H9 (cell line): Measurements from ENCODE around the gene DGCR2. TPM values are rescaled to one million over a fixed set of nuclear protein-coding genes. Genes with fewer than 3 reads are reported as not detected.

Experiments
- DNase-seq: peaks from one replicate; pipeline ENCODE4 v3.0.0-alpha.2; 2017
- H2AFZ ChIP-seq: one replicate; pipeline ENCODE4 v1.6.1; 2013; ENCODE audit warnings: mild to moderate bottlenecking, low read length, control low read depth, moderate library complexity
- H2AK5ac ChIP-seq: 2 replicates; pipeline ENCODE4 v1.6.1; 2013; ENCODE audit warnings: low read length, control low read depth, mixed read lengths; ENCODE audit not compliant: insufficient read length
- H2BK120ac ChIP-seq: one replicate; pipeline ENCODE4 v1.6.1; 2013; ENCODE audit warnings: low read depth, mild to moderate bottlenecking, low read length, control low read depth, inconsistent platforms; ENCODE audit not compliant: poor library complexity, severe bottlenecking
- H2BK12ac ChIP-seq: 2 replicates; pipeline ENCODE4 v1.6.1; 2013; ENCODE audit warnings: low read length, control low read depth, mixed read lengths, low read depth; ENCODE audit not compliant: insufficient read length
- H2BK15ac ChIP-seq: 2 replicates; pipeline ENCODE4 v1.6.1; 2013; ENCODE audit warnings: low read depth, low read length, control low read depth
- H2BK20ac ChIP-seq: one replicate; pipeline ENCODE4 v1.6.1; 2013; ENCODE audit warnings: low read depth, mild to moderate bottlenecking, low read length, control low read depth, inconsistent platforms; ENCODE audit not compliant: poor library complexity, severe bottlenecking
- H2BK5ac ChIP-seq: 2 replicates; pipeline ENCODE4 v1.6.1; 2013; ENCODE audit warnings: low read length, control low read depth, mixed read lengths; ENCODE audit not compliant: insufficient read length
- H3K14ac ChIP-seq: 2 replicates; pipeline ENCODE4 v1.6.1; 2013; ENCODE audit warnings: low read length, control low read depth; ENCODE audit not compliant: insufficient read depth
- H3K18ac ChIP-seq: 2 replicates; pipeline ENCODE4 v1.6.1; 2013; ENCODE audit warnings: low read depth, mild to moderate bottlenecking, mixed read lengths, low read length, control low read depth; ENCODE audit not compliant: insufficient read length
- H3K23ac ChIP-seq: 2 replicates; pipeline ENCODE4 v1.6.1; 2013; ENCODE audit warnings: low read length, control low read depth, mixed read lengths, low read depth; ENCODE audit not compliant: insufficient read length
- H3K23me2 ChIP-seq: 2 replicates; pipeline ENCODE4 v1.6.1; 2013; ENCODE audit warnings: low read depth, mild to moderate bottlenecking, mixed read lengths, low read length, control low read depth; ENCODE audit not compliant: insufficient read length, poor library complexity, severe bottlenecking
- H3K27ac ChIP-seq: 2 replicates; pipeline ENCODE4 v1.5.1; 2013; ENCODE audit warnings: low read length, control low read depth, mixed read lengths, low read depth; ENCODE audit not compliant: insufficient read length
- H3K27me3 ChIP-seq: 2 replicates; pipeline ENCODE4 v1.6.1; 2013; ENCODE audit warnings: low read length, control low read depth, inconsistent platforms; ENCODE audit not compliant: insufficient read depth
- H3K4ac ChIP-seq: 2 replicates; pipeline ENCODE4 v1.6.1; 2013; ENCODE audit warnings: low read depth, mild to moderate bottlenecking, control low read depth, inconsistent platforms, low read length, moderate library complexity
- H3K4me1 ChIP-seq: 2 replicates; pipeline ENCODE4 v1.6.1; 2013; ENCODE audit warnings: low read length, control low read depth, inconsistent platforms; ENCODE audit not compliant: insufficient read depth
- H3K4me2 ChIP-seq: 2 replicates; pipeline ENCODE4 v1.6.1; 2013; ENCODE audit warnings: low read length, control low read depth, mixed read lengths; ENCODE audit not compliant: insufficient read length, insufficient read depth
- H3K56ac ChIP-seq: 2 replicates; pipeline ENCODE4 v1.6.1; 2013; ENCODE audit warnings: low read depth, mild to moderate bottlenecking, mixed read lengths, low read length, control low read depth; ENCODE audit not compliant: insufficient read length
- H3K79me1 ChIP-seq: 2 replicates; pipeline ENCODE4 v1.6.1; 2013; ENCODE audit warnings: low read depth, mild to moderate bottlenecking, moderate library complexity, low read length, control low read depth, inconsistent platforms; ENCODE audit not compliant: insufficient read depth, poor library complexity, severe bottlenecking
- H3K79me2 ChIP-seq: 2 replicates; pipeline ENCODE4 v1.6.1; 2013; ENCODE audit warnings: low read length, control low read depth, inconsistent platforms; ENCODE audit not compliant: insufficient read depth
- H3K9ac ChIP-seq: 2 replicates; pipeline ENCODE4 v1.6.1; 2013; ENCODE audit warnings: low read length, control low read depth, mixed read lengths; ENCODE audit not compliant: insufficient read length; ENCODE audit errors: extremely low read depth
- H3K9me3 ChIP-seq: one replicate; pipeline ENCODE4 v1.6.1; 2013; ENCODE audit warnings: low read depth, low read length, inconsistent platforms; ENCODE audit not compliant: control insufficient read depth
- H3T11ph ChIP-seq: one replicate; pipeline ENCODE4 v1.6.1; 2013; ENCODE audit warnings: mild to moderate bottlenecking, low read length, control low read depth, inconsistent platforms
- H4K20me1 ChIP-seq: one replicate; pipeline ENCODE4 v1.6.1; 2013; ENCODE audit not compliant: control insufficient read depth, insufficient read length, insufficient read depth
- H4K5ac ChIP-seq: 2 replicates; pipeline ENCODE4 v1.6.1; 2013; ENCODE audit warnings: low read depth, mild to moderate bottlenecking, mixed read lengths, low read length, control low read depth; ENCODE audit not compliant: insufficient read length
- H4K8ac ChIP-seq: replicated peaks from 2 replicates; pipeline ENCODE4 v1.6.1; 2013; ENCODE audit warnings: low read length, control low read depth, mixed read lengths, low read depth; ENCODE audit not compliant: insufficient read length
- H4K91ac ChIP-seq: 2 replicates; pipeline ENCODE4 v1.6.1; 2013; ENCODE audit warnings: low read depth, mild to moderate bottlenecking, moderate library complexity, mixed read lengths, low read length, control low read depth; ENCODE audit not compliant: insufficient read length
- H3K27ac Mint-ChIP-seq, 3 experiments: 2 replicates in 2 of 3; 3 replicates in 1 of 3; pipeline ENCODE4 v1.8.0; 2020 to 2021; ENCODE audit warnings: mixed read lengths in 3 of 3, mild to moderate bottlenecking in 1 of 3, moderate library complexity in 1 of 3
- H3K27me3 Mint-ChIP-seq: 2 replicates; pipeline ENCODE4 v1.8.0; 2021; ENCODE audit warnings: low read depth, mild to moderate bottlenecking, moderate library complexity, mixed read lengths
- H3K36me3 Mint-ChIP-seq, 3 experiments: 2 replicates in 2 of 3; 3 replicates in 1 of 3; pipeline ENCODE4 v1.8.0; 2020 to 2021; ENCODE audit warnings: low read depth in 3 of 3, mixed read lengths in 3 of 3; ENCODE audit not compliant: insufficient read depth in 1 of 3
- H3K4me1 Mint-ChIP-seq, 2 experiments: 2 replicates each; pipeline ENCODE4 v1.8.0; 2020; ENCODE audit warnings: mixed read lengths in 2 of 2
- H3K4me3 Mint-ChIP-seq, 2 experiments: 2 replicates in 1 of 2; 3 replicates in 1 of 2; pipeline ENCODE4 v1.8.0; 2020 to 2021; ENCODE audit warnings: mild to moderate bottlenecking in 2 of 2, mixed read lengths in 2 of 2, moderate library complexity in 1 of 2
- H3K9me3 Mint-ChIP-seq, 2 experiments: 2 replicates in 1 of 2; 3 replicates in 1 of 2; pipeline ENCODE4 v1.8.0; 2020; ENCODE audit warnings: mild to moderate bottlenecking in 2 of 2, mixed read lengths in 2 of 2, moderate library complexity in 1 of 2
- WGBS: extraction: QIAGEN DNeasy Blood & Tissue Kit; methylation state at CpG from one replicate; pipeline ENCODE4 v1.1.7; 2013; ENCODE audit warnings: missing lambda C conversion rate, low lambda C conversion rate, mixed read lengths; ENCODE audit not compliant: insufficient read length; ENCODE audit errors: extremely low coverage; 5-methylcytosine and 5-hydroxymethylcytosine counted together
- total RNA-seq: library from RNA; stranded (reverse); gene quantifications from 2 replicates; pipeline ENCODE4 v1.2.1, GENCODE V29; 2021
- TF ChIP-seq, protein P1 (sequence below): fragments of 200-600 bp; sonication (generic); conservative IDR thresholded peaks from 3 replicates; pipeline ENCODE4 v1.8.0; 2021; ENCODE audit warnings: antibody characterized with exemption, mild to moderate bottlenecking

Gene DGCR2
- total RNA-seq, 1 experiment from 2014 or later = 47.2 TPM

DNA sequence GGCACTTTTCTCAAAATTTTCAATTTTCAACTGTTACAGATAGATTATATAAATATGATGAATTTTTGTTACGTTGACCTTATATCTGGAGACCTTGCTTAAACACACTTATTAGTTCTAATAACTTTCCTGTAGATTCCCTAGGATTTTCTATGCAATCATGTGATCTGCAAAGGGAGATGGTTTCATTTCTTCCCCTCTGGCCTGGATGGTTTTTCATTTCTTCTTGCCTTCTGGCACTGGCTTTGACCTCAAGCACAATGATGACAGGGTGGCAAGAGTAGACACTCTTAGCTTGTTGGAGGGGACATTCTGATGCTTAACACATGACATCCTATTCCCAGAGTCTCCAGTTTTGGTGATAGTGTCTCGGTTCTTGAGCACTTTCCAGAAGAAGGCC, 75.9 kb downstream of the DGCR2 start:
- no peak overlapping the region for H3K18ac ChIP-seq
- H3K79me1 ChIP-seq = no peaks in the 10 kb centered on the region
- no peak overlapping the region for H3K56ac ChIP-seq
- no peaks in the 10 kb centered on the region for H4K20me1 ChIP-seq
- H3K27ac ChIP-seq = no peak overlapping the region
- H2BK15ac ChIP-seq = no peak overlapping the region
- no peak overlapping the region for H3K27ac Mint-ChIP-seq
- WGBS = no CpG with 5 or more reads among the region's 2 CpGs
- no peaks in the 10 kb centered on the region for H3K4me1 Mint-ChIP-seq
- H4K91ac ChIP-seq = no peak overlapping the region
- H4K5ac ChIP-seq = no peak overlapping the region
- no peaks in the 10 kb centered on the region for H3K4me1 ChIP-seq
- no peak overlapping the region for H2BK120ac ChIP-seq
- H3K79me2 ChIP-seq = no peaks in the 10 kb centered on the region
- H3K27me3 ChIP-seq = no peaks in the 10 kb centered on the region
- no peak overlapping the region for H4K8ac ChIP-seq
- H2AK5ac ChIP-seq = no peak overlapping the region
- H3K4me2 ChIP-seq = no peak overlapping the region
- no peak overlapping the region for H3K23ac ChIP-seq
- no peak overlapping the region for H3T11ph ChIP-seq
- no peak overlapping the region for H2BK20ac ChIP-seq
- H3K9ac ChIP-seq = no peak overlapping the region
- H3K23me2 ChIP-seq = no peaks in the 10 kb centered on the region
- H3K14ac ChIP-seq = no peak overlapping the region
- H3K4ac ChIP-seq = no peak overlapping the region
- no peak overlapping the region for H3K4me3 Mint-ChIP-seq
- no peaks in the 10 kb centered on the region for H3K9me3 Mint-ChIP-seq
- DNase-seq = no peak
- H3K9me3 ChIP-seq = no peaks in the 10 kb centered on the region
- peaks cover 21 to 72% (median 59%) of the 10 kb centered on the region in 3 experiments; a peak in 6 of 7 replicates for H3K36me3 Mint-ChIP-seq
- no peak overlapping the region for H2BK5ac ChIP-seq
- no peaks in the 10 kb centered on the region for H3K27me3 Mint-ChIP-seq
- no peak overlapping the region for H2BK12ac ChIP-seq
- TF ChIP-seq, protein P1, sequence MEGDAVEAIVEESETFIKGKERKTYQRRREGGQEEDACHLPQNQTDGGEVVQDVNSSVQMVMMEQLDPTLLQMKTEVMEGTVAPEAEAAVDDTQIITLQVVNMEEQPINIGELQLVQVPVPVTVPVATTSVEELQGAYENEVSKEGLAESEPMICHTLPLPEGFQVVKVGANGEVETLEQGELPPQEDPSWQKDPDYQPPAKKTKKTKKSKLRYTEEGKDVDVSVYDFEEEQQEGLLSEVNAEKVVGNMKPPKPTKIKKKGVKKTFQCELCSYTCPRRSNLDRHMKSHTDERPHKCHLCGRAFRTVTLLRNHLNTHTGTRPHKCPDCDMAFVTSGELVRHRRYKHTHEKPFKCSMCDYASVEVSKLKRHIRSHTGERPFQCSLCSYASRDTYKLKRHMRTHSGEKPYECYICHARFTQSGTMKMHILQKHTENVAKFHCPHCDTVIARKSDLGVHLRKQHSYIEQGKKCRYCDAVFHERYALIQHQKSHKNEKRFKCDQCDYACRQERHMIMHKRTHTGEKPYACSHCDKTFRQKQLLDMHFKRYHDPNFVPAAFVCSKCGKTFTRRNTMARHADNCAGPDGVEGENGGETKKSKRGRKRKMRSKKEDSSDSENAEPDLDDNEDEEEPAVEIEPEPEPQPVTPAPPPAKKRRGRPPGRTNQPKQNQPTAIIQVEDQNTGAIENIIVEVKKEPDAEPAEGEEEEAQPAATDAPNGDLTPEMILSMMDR = no peak
- H2AFZ ChIP-seq = no peak overlapping the region
